ENCODE results near the gene ABCC2.

The ABCC2 gene

DNA sequence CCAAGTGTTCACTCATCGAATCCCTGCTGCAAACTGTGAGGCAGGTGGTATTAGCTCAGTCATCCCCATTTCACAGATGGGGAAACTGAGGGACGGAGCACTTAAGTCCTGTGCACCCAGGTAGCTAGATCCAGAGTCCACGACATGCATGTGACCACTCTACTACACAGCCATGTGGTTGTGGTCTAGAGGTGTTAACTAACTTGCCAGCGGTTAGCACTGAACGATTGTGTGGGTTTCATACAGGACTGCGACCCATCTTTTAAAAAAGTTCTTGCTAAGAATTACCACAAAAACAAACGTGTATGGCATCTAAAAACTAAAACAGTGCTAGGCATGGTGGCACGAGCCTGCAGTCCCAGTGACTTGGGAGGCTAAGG lies 16.1 kb upstream of the ABCC2 start:
- no peaks in the 10 kb centered on the region for H3K27me3 ChIP-seq (replicated peaks; ENCODE audit: control insufficient read depth, insufficient read depth, low read length)
- TF ChIP-seq, protein P1, sequence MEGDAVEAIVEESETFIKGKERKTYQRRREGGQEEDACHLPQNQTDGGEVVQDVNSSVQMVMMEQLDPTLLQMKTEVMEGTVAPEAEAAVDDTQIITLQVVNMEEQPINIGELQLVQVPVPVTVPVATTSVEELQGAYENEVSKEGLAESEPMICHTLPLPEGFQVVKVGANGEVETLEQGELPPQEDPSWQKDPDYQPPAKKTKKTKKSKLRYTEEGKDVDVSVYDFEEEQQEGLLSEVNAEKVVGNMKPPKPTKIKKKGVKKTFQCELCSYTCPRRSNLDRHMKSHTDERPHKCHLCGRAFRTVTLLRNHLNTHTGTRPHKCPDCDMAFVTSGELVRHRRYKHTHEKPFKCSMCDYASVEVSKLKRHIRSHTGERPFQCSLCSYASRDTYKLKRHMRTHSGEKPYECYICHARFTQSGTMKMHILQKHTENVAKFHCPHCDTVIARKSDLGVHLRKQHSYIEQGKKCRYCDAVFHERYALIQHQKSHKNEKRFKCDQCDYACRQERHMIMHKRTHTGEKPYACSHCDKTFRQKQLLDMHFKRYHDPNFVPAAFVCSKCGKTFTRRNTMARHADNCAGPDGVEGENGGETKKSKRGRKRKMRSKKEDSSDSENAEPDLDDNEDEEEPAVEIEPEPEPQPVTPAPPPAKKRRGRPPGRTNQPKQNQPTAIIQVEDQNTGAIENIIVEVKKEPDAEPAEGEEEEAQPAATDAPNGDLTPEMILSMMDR (IDR thresholded peaks at IDR 0.05; ENCODE audit: insufficient read depth, low read length, poor library complexity, severe bottlenecking) = no peak
- DNase-seq (ENCODE audit: extremely low read depth, insufficient read length) = no peak
- no peak overlapping the region for H3K4me3 ChIP-seq (replicated peaks; ENCODE audit: low read depth, low read length)
- H3K36me3 ChIP-seq (ENCODE audit: control insufficient read depth, insufficient read depth, low read length) = no peaks in the 10 kb centered on the region; the same call in 1 of the 2 replicates

DNA sequence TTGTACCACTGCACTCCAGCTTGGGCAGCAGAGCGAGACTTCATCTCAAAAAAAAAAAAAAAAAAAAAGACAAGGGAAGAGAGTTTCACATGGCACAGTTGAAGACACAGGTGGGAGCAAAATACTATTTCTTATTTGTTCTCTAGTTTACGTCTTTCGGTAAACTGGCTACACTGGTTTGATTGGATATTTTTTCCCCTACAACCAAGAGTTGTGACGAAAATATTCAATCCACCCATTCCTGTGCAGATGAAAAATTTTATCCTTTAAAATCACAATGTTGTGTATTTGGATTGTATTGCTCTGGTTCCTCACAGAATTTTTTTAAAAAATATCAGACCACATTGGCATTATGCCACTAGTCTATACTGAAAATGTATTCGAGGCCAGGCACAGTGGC lies 14.5 kb upstream of the ABCC2 start:
- Histone ChIP-seq H3K36me3 (ENCODE audit: control insufficient read depth, insufficient read depth, low read length) (no peaks in the 10 kb centered on the region), H3K27me3 (replicated peaks; ENCODE audit: control insufficient read depth, insufficient read depth, low read length) (no peaks in the 10 kb centered on the region), H3K4me3 (replicated peaks; ENCODE audit: low read depth, low read length) (no peak overlapping the region)
- TF ChIP-seq, protein P1 (IDR thresholded peaks at IDR 0.05; ENCODE audit: insufficient read depth, low read length, poor library complexity, severe bottlenecking) = no peak
- no peak for DNase-seq (ENCODE audit: extremely low read depth, insufficient read length)

DNA sequence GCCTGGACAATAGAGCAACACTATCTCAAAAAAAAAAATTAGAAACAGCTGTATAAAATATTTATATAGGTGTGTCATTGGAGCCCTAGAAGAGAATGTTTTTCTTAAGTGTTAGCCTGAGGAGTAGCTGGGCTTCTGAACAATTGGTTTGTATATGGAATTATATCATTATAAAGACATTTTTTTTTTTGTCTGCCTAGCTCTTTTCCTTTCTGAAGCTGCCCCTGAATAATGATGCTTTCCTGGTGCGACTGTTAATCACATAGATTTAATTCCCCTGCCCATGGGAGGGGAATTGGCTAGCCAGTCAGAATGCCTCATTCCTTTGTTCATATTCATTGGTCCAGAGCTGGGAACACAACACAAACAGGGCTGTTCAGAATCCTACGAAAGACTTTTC lies 13.9 kb upstream of the ABCC2 start:
- TF ChIP-seq, protein P1 (IDR thresholded peaks at IDR 0.05; ENCODE audit: insufficient read depth, low read length, poor library complexity, severe bottlenecking) = no peak
- no peaks in the 10 kb centered on the region for H3K27me3 ChIP-seq (replicated peaks; ENCODE audit: control insufficient read depth, insufficient read depth, low read length)
- DNase-seq (ENCODE audit: extremely low read depth, insufficient read length) = no peak
- no peak overlapping the region for H3K4me3 ChIP-seq (replicated peaks; ENCODE audit: low read depth, low read length)
- no peaks in the 10 kb centered on the region for H3K36me3 ChIP-seq (ENCODE audit: control insufficient read depth, insufficient read depth, low read length)

DNA sequence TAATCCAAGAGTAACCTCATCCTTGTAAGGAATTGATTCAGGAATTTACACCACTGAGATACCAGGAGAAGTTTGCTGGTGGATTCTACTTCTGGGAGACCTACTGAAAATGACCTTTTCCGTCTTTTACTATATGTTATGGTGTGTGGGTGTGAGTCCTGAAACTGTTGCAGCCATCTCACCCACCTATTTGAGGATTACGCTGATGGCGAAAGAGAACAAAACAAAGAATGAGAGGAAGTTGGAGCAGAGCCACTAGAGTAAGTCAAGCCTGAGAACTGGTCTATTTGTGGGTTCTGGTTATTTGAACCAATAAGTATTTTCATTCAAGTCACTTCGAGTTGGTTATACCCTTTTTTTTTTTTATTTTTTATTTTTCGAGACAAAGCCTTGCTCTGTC lies 12.7 kb upstream of the ABCC2 start:
- H3K4me3 ChIP-seq (replicated peaks; ENCODE audit: low read depth, low read length) = no peak overlapping the region
- TF ChIP-seq, protein P1 (IDR thresholded peaks at IDR 0.05; ENCODE audit: insufficient read depth, low read length, poor library complexity, severe bottlenecking) = no peak
- DNase-seq (ENCODE audit: extremely low read depth, insufficient read length) = no peak
- H3K36me3 ChIP-seq (ENCODE audit: control insufficient read depth, insufficient read depth, low read length) = no peaks in the 10 kb centered on the region
- no peaks in the 10 kb centered on the region for H3K27me3 ChIP-seq (replicated peaks; ENCODE audit: control insufficient read depth, insufficient read depth, low read length)

DNA sequence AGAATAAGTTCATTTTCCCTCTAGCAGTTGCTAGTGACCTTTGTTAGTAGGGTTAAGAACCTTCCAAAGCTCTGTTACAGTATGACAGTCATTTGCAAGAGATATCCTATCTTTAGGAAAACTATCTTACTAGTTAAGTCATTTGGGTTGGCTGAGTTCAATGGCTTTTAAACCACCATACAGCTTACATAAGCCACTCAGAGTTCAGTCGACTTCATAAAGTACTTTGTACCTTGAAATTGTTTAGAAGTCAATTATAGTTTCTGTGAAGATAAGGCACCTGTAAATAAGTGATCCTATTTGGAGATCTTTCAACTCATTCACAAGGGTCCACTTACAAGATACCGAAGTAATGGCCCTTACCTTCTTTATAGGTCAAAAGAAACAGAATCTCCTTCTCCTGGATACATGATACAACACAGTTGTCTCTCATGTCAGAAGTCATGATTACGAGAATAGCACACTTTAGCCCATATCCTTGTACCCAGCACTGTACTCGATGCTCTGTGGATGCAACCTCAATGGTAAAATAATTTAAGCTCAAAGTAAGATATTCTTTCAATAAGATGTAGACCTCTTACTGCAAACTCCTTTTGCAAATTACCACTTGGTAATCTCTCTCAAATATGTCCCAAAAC lies 11.9 kb upstream of the ABCC2 start:
- TF ChIP-seq, protein P1 (IDR thresholded peaks at IDR 0.05; ENCODE audit: insufficient read depth, low read length, poor library complexity, severe bottlenecking) = no peak
- no peak overlapping the region for H3K4me3 ChIP-seq (replicated peaks; ENCODE audit: low read depth, low read length)
- DNase-seq (ENCODE audit: extremely low read depth, insufficient read length) = no peak
- no peaks in the 10 kb centered on the region for H3K27me3 ChIP-seq (replicated peaks; ENCODE audit: control insufficient read depth, insufficient read depth, low read length)
- no peaks in the 10 kb centered on the region for H3K36me3 ChIP-seq (ENCODE audit: control insufficient read depth, insufficient read depth, low read length)

DNA sequence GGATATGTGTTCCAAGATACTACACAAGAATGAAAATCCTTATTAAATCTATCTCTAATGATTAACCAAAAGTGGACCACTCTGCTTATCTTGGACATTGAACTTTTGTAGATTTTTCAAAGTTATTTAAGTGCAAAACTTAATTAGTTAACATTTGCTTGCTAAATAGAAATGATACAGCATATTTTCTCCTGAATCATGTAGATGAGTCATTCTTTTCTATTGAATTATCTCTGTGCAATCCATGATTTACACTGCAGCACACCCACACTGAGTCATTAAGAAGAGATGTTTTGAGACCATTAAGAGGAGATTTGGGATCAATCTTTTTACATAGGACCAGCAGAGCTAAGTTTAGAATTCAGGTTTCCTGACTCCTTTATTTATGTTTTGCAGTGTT lies 6.6 kb upstream of the ABCC2 start:
- TF ChIP-seq, protein P1 (IDR thresholded peaks at IDR 0.05; ENCODE audit: insufficient read depth, low read length, poor library complexity, severe bottlenecking) = no peak
- DNase-seq (ENCODE audit: extremely low read depth, insufficient read length) = no peak
- H3K36me3 ChIP-seq (ENCODE audit: control insufficient read depth, insufficient read depth, low read length) = no peaks in the 10 kb centered on the region
- no peak overlapping the region for H3K4me3 ChIP-seq (replicated peaks; ENCODE audit: low read depth, low read length)
- H3K27me3 ChIP-seq (replicated peaks; ENCODE audit: control insufficient read depth, insufficient read depth, low read length) = no peaks in the 10 kb centered on the region

Measured in GM06990 (cell line).